UCSD-AML1 (cell line): ENCODE measurements around the gene HMG20B.
"Not testable (repeated sequence)": the region's sequence is repeated elsewhere in the genome, so short reads cannot be mapped to it uniquely, and the experiment has no call there.

Experiments used
- DNase-seq: peaks from one replicate; lab custom pipeline; 2025; ENCODE audit not compliant: unreplicated experiment; lab: John Stamatoyannopoulos, UW

The HMG20B gene

DNA sequence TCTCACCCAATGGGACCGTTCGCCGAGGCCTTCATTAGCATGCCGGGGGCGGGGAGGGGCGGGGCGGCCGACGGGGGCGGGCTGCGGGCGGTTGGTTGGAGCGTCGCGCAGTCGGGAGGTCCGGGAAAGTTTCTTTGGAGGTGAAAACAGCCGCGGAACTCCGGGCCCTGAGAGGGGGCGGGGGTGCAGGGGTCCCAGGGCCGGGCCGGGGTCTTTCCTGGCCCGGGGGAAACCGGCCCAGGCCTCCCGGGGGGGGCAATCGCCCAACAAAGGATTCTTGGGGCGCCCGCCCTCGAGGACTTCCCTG, at the start of gene HMG20B:
HMG20B (plus strand) TSS at position 90 of the 307 bp plus-strand sequence. CDS start 366 bp downstream, outside the sequence.
- DNase-seq: no peak

DNA sequence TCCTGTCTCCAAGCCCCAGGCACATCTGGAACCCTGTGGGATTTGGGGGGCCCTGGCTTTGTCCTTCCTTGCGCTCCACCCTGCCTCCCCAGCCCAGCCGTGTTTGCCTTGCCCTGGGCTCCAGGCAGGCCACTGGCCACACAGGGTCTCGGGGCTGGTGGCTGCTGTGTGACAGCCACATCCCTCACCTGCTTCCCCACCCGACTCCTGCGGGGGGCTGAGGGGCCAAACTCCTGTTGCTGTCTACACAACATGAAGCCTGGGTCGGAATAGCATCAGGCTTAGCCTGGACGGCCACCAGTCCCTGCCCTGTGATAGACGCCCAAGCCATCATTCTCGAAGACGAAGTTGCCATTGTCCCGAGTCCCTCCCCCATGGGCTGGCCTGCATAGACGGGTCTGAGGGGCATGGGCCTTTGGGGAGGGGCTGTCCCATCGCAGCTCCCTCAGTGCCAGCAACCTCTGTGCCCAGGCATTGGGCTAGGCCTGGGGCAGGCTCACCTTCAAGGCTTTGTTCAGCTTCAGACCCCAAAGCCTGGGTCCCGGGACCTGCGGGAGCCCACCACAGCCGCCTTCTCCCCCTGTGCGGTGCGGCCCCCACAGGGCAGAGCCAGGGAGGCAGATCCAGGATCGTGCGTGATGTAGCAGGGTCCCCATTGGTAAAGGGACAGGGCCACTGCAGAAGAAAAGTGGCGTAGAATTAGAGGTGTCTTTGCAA, 49.2 kb upstream of the HMG20B start:
- no peak for DNase-seq

DNA sequence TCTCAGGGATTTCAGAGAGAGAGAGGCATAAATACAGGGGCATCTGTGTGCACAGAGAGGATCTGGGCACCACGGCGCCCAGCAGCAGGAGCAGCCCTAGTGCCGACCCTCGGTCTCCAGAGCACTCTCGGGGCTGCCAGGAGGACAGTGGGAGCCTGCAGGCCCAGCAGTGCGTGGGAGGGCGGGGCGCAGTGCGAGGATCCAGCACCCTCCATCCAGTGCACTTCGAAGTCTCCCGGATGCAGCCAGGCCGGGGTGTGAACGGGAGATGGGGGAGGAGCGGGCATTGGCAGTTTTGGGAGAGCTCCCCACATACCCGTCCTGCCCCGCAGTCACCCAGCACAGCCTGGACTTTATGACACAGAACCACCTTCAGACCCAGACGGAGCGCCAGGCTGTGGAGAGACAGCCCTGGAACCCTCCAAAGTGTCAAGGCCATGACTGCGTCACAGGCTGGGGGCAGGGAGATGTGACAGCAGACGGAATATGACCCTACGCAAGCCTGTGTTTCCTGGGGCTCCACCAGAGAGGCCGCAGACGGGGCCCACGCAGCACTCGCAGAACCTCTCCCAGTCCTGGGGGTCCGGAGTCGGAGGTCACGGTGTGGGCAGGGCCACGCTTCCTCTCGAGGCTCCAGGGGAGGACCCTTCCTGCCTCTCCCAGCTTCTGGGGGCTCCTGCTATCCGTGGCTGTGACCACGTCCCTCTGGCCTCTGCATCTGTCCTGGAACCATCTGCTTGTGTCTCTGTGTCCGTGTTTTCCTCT, 48.5 kb upstream of the HMG20B start:
- DNase-seq: no peak

DNA sequence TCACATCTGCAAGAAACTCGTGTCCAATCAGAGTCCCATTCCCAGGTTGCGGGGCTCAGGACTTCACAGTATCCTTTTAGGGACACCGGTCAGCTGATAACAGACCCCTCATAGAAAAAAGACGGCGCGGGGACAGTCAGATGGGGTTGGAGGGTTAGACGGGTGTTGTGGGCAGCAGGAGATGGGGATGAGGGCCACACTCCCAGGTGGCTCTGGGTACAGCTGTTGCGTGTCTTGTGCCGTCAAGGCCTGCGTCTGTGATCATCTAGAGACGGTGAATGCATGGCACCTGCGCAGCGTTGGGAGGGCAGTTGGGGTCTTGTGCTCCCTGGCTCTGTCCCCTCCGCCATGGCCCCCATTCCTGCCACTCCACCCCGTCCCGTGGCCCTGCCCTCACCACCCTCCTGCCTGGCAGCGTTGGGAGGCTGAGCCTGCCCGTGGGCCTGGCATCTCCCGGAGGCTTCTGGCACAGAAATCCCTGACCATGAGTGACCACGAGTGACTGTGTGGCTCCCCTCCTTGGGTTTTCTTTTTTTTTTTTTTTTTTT, 47.8 kb upstream of the HMG20B start:
- DNase-seq: no peak

DNA sequence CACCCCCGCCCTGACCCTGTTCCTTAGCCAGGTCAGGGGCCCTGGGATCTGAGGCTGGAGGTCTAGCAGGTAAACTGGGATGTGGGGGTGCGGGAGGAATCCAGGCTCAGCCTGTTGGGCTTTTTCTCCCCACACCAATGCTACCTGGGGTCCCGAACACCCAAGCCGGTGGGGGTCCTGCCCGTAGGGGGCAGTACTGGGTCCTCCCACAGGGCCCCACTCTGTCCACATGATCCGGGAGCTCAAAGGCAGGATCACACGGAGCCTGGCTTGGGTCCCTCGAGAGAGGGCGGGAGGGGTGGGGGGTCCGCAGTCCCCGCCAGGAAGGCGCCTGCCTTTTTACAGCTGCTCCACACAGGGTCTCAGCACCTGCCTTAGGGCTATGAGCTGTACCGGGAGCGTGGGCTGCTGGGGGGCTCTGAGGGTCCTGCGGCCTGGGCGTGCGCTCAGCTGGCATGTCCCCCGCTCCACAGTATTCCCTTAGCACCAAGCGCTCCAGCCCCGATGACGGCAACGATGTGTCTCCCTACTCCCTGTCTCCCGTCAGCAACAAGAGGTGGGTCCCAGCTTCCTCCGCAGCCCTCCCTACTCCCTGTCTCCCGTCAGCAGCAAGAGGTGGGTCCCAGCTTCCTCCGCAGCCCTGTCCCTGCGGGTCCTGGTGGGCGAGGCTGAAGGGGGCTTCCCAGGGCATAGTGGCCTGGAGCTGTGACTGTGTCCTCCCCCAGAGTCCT, 46.1 kb upstream of the HMG20B start:
- DNase-seq: no peak

DNA sequence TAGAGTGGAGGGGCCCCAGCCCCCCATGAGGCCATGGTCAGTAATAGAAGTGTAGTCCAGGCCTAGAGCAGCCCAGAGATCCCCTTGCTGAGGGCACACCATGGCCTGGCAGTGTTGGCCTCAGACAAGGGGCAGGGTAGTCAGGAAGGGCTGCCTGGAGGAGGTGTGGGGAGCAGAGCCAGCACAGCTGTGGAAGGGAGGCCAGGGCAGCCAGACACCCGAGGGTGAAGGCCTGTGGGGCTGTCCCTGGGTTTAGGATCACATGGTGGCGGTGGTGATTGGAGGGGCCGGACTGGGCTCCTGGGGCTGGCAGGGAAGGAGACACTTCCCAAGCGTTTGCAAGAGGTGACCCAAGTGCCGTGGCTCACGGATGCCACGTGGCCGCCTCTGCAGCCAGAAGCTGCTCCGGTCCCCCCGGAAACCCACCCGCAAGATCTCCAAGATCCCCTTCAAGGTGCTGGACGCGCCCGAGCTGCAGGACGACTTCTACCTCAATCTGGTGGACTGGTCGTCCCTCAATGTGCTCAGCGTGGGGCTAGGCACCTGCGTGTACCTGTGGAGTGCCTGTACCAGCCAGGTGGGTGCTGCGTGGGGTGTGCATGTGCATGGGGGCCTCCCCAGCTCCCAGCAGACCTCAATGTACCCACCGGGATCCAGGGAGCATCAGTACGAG, 45.4 kb upstream of the HMG20B start:
- DNase-seq: no peak

DNA sequence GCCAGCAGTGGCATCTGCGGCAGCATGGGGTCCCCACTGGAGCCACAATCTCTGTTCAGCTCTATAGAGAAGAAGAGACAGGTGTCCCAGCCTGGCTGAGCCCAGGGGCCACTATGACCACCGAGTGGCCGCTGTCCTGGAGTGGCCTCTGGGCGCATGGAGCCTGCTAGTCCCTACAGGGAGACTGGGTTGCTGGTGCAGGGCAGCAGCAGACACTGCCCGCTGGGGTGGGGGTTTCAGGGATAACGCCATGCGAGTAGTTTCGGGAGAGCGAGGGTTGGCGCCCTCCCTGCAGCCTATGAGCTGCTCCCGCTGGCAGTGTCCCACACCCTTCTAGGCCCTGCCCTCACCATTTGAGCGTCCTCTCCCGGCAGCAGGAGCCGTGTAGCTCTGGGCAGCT, 44.7 kb upstream of the HMG20B start:
- DNase-seq: no peak

DNA sequence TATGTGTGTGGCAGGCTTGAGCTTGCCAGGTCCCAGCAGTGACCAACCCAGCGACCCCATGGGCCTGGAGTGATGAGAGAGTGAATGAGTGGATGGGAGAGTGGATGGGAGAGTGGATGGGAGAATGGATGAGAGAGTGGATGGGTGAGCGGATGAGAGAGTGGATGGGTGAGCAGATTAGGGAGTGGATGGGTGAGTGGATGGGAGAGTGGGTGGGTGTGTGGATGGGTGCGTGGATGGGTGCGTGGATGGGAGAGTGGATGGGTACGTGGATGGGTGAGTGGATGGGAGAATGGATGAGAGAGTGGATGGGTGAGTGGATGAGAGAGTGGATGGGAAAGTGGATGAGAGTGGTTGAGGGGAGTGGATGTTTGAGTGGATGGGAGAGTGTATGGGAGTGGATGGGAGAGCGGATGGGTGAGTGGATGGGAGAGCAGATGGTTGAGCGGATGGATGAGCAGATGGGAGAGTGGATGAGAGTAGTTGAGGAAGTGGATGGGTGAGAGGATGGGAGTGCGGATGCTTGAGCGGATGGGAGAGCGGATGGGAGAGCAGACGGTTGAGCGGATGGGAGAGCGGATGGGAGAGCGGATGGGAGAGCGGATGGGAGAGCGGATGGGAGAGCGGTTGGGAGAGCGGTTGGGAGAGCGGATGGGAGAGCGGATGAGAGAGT, 44.1 kb upstream of the HMG20B start:
- no peak for DNase-seq

DNA sequence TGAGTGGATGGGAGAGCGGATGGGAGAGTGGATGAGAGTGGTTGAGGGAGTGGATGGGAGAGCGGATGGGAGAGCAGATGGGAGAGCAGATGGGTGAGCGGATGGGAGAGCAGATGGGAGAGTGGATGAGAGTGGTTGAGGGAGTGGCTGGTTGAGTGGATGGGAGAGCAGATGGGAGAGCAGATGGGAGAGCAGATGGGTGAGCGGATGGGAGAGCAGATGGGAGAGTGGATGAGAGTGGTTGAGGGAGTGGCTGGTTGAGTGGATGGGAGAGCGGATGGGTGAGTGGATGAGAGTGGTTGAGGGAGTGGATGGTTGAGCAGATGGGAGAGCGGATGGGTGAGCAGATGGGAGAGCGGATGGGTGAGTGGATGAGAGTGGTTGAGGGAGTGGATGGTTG, 43.4 kb upstream of the HMG20B start:
- not testable (repeated sequence) for DNase-seq

DNA sequence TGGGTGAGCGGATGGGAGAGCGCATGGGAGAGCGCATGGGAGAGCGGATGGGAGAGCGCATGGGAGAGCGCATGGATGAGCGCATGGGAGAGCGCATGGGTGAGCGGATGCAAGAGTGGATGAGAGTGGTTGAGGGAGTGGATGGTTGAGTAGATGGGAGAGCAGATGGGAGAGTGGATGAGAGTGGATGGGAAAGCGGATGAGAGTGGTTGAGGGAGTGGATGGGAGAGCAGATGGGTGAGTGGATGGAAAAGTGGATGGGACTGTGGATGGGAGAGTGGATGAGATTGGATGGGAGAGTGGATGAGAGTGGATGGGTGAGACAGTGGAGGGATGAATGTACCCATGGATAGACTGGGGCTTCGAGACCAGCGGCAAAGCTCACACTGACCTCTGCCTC, 42.4 kb upstream of the HMG20B start:
- no peak for DNase-seq

DNA sequence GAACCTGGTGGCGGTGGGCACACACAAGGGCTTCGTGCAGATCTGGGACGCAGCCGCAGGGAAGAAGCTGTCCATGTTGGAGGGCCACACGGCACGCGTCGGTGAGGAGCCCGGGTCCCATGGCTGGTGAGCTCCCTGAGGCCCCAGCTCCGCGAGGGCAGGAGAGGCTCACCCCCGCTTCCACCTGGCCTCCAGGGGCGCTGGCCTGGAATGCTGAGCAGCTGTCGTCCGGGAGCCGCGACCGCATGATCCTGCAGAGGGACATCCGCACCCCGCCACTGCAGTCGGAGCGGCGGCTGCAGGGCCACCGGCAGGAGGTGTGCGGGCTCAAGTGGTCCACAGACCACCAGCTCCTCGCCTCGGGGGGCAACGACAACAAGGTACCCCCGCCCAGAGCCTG, 41.0 kb upstream of the HMG20B start:
- no peak for DNase-seq

DNA sequence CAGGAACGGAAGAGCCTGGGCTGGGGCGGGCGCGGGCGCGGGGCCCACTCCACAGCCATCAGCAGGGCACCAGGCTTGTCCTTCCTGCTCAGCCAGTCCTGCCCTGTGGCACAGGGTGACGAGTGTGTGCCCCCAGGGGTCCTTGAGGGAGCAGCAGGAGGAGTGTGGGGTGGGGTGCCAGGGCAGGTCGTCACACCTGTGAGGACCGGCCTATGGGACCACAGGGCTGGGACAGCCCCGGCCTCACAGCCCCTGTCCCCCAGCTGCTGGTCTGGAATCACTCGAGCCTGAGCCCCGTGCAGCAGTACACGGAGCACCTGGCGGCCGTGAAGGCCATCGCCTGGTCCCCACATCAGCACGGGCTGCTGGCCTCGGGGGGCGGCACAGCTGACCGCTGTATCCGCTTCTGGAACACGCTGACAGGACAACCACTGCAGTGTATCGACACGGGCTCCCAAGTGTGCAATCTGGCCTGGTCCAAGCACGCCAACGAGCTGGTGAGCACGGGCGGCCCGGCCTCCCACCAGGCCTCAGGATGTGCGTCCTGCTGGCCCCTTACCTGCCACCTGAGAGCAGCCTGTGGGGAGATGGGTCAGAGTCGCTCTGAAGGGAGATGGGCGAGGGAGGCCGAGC, 40.5 kb upstream of the HMG20B start:
- DNase-seq: no peak

DNA sequence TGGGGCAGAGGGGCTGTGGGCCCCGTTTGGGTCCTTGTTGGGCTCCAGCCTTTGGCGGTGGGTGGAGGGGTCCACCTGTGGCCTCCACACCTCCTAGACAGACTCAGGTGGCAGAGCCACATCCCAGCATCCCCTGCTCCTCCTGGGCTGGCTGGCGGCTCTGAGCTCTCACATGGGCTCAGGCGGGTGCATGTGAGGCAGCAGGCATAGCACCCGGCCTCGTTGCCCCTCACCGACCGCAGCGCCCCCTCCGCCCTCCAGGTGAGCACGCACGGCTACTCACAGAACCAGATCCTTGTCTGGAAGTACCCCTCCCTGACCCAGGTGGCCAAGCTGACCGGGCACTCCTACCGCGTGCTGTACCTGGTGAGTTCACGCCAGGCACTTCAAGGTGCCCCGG, 39.7 kb upstream of the HMG20B start:
- DNase-seq: no peak

DNA sequence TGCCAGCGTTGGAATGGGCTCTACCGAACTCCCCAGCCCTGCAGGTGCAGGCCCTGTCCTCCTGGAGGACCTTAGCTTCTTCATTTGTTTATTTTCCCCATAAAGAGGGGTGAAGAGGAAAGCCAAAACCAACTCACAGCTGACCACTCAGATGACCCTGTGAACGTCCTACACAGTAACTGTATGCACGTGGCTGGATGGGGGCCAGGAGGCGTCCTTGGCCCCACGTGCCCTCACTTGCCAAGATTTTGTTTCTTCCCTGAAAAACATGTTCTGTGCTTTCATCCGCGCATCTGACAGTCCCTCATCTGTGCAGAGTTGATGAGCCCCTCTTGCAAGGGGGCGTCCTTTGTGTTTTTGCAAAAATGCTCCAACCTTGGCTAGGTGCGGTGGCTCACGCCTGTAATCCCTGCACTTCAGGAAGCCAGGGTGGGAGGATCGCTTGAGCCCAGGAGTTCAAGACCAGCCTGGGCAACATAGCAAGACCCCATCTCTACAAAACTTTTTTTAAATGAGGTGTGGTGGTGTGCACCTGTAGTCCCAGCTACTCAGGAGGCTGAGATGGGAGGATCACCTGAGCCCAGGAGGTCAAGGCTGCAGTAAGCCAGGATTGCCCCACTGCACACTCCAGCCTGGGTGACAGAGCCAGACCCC, 39.1 kb upstream of the HMG20B start:
- DNase-seq: no peak

DNA sequence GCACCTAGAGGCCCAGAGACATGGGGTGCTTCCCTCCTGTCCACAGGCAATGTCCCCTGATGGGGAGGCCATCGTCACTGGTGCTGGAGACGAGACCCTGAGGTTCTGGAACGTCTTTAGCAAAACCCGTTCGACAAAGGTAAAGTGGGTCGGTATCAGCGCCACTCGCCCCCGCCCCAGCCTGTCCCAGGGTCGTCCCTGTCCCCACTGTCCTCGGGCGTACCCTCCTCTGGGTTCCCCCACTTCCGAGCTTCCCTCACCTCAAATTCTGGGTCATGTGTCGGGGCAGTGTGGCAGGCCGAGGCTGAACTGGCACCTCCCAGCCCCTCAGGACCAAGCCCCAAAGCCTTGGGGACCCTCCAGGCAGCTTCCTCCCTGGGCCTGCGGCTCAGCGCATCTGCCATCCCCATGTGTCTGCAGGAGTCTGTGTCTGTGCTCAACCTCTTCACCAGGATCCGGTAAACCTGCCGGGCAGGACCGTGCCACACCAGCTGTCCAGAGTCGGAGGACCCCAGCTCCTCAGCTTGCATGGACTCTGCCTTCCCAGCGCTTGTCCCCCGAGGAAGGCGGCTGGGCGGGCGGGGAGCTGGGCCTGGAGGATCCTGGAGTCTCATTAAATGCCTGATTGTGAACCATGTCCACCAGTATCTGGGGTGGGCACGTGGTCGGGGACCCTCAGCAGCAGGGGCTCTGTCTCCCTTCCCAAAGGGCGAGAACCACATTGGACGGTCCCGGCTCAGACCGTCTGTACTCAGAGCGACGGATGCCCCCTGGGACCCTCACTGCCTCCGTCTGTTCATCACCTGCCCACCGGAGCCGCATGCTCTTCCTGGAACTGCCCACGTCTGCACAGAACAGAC, 38.1 kb upstream of the HMG20B start:
- no peak for DNase-seq

DNA sequence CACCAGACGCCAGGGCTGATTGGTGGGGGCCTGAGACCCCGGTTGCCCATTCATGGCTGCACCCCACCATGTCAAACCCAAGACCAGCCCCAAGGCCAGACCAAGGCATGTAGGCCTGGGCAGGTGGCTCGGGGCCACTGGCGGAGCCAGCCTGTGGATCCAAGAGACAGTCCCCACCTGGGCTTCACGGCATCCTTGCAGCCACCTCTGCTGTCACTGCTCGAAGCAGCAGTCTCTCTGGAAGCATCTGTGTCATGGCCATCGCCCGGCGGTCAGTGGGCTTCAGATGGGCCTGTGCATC, 37.6 kb upstream of the HMG20B start:
- DNase-seq: no peak

DNA sequence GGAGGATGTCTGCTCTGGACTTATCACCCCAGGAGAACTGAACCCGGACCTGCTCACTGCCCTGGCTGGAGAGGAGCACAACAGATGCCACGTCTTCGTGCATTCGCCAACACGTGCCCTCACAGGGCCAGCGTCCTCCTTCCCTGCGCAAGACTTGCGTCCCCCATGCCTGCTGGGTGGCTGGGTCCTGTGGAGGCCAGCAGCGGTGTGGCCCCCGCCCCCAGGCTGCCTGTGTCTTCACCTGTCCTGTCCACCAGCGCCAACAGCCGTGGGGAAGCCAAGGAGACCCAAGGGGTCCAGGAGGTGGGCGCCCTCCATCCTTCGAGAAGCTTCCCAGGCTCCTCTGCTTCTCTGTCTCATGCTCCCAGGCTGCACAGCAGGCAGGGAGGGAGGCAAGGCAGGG, 37.2 kb upstream of the HMG20B start:
- DNase-seq: no peak

DNA sequence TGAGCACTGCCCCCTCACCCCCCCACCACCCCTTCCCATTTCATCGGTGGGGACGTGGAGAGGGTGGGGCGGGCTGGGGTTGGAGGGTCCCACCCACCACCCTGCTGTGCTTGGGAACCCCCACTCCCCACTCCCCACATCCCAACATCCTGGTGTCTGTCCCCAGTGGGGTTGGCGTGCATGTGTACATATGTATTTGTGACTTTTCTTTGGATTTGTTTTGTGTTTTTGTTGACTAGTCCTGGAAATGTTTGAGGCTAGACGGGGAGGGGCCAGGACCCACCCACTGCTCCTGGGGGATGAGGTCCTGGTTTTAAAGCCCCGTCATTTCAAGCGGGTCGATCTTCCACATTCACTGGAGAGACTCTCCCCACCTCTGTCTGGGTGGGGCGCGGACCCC, 36.8 kb upstream of the HMG20B start:
- no peak for DNase-seq
